Tibial artery (tissue), 4 donors: ENCODE measurements around the gene FKBP10.
A peak's percentile ranks its signal among the peaks of the same experiment; 100 is the strongest.

Source experiments
- DNase-seq, 2 donors: peaks; one replicate each; pipeline ENCODE4 v3.0.0-alpha.2; 2019
- H3K27ac ChIP-seq, 2 donors: fragments of 200-600 bp; sonication (generic) in 1 of 2; 1 replicate in 1 of 2; 2 replicates in 1 of 2; pipeline ENCODE4 v1.5.1; 2018 to 2019; ENCODE audit warnings: mild to moderate bottlenecking in 1 of 2
- H3K27me3 ChIP-seq, 2 donors: fragments of 200-600 bp; sonication (generic) in 1 of 2; one replicate each; pipeline versions ENCODE4 v1.5.1 to v1.6.0; 2016 to 2019
- H3K36me3 ChIP-seq, 3 donors: fragments of 200-600 bp; sonication (generic) in 2 of 3; one replicate each; pipeline ENCODE4 v1.5.1; 2016 to 2019; ENCODE audit warnings: mild to moderate bottlenecking in 2 of 3
- H3K4me1 ChIP-seq, 4 donors: fragments of 200-600 bp; sonication (generic) in 2 of 4; 1 replicate in 3 of 4; 2 replicates in 1 of 4; pipeline ENCODE4 v1.5.1; 2016 to 2019
- H3K4me3 ChIP-seq, 2 donors: fragments of 200-600 bp; sonication (generic) in 1 of 2; 1 replicate in 1 of 2; 2 replicates in 1 of 2; pipeline ENCODE4 v1.5.1; 2018 to 2019; ENCODE audit warnings: mild to moderate bottlenecking in 2 of 2
- H3K9me3 ChIP-seq, 3 donors: fragments of 200-600 bp; sonication (generic) in 1 of 3; one replicate each; pipeline ENCODE4 v1.5.1; 2016 to 2019
- CTCF ChIP-seq, 2 experiments: fragments of 200-600 bp in 1 of 2; fragments of 450-650 bp in 1 of 2; IDR thresholded peaks; one replicate each; pipeline ENCODE4 v1.5.1; 2017 to 2019; ENCODE audit warnings: antibody characterized with exemption in 2 of 2, mild to moderate bottlenecking in 1 of 2, moderate library complexity in 1 of 2
- intact Hi-C: fragments of 100-400 bp; cut with DNase I; formaldehyde crosslinking; loops from one replicate; pipeline ENCODE4 v1.15.0; 2023; ENCODE audit warnings: low total_unique reads

Gene FKBP10

GRCh38 chr17:41785091-41785858, 27.5 kb upstream of the FKBP10 start:
- Histone ChIP-seq H3K27ac (peak overlapping the region; percentile 68 to 72), H3K4me1 (peaks cover 0 to 47% (median 26%) of the 10 kb centered on the region in 4 donors), H3K9me3 (no peaks in the 10 kb centered on the region), H3K27me3 (peaks cover 0 to 44% of the 10 kb centered on the region in 2 donors), H3K4me3 (peak overlapping the region; percentile 61 to 72), H3K36me3 (no peaks in the 10 kb centered on the region)
- no peak for DNase-seq
- intact Hi-C loops, result no loop called here
- TF ChIP-seq CTCF (IDR thresholded peaks at IDR 0.05), result no peak

GRCh38 chr17:41785859-41786226, 27.0 kb upstream of the FKBP10 start:
- intact Hi-C loops, result no loop called here
- Histone ChIP-seq H3K9me3 (no peaks in the 10 kb centered on the region), H3K4me1 (peaks cover 0 to 47% (median 26%) of the 10 kb centered on the region in 4 donors), H3K4me3 (peak overlapping the region; percentile 61 to 72), H3K27me3 (peaks cover 0 to 44% of the 10 kb centered on the region in 2 donors), H3K27ac (peak overlapping the region; percentile 68 to 72), H3K36me3 (no peaks in the 10 kb centered on the region)
- TF ChIP-seq CTCF (IDR thresholded peaks at IDR 0.05), result no peak
- DNase-seq, result no peak

GRCh38 chr17:41786227-41787020, 26.4 kb upstream of the FKBP10 start, which contains the start of gene JUP:
JUP (minus strand) TSS chr17:41786711; CDS start chr17:41771854, 14,857 bp downstream.
- intact Hi-C loops, result no loop called here
- peak within 1 kb of the TSS; percentile 61 to 72 for H3K4me3 ChIP-seq
- H3K27me3 ChIP-seq, result peaks cover 0 to 44% of the 10 kb centered on the region in 2 donors
- DNase-seq, result peak; percentile 99
- H3K27ac ChIP-seq, result peak within 1 kb of the TSS; percentile 68 to 72
- H3K36me3 ChIP-seq, result no peaks in the 10 kb centered on the region
- peak; percentile 15 to 26 for TF ChIP-seq CTCF (IDR thresholded peaks at IDR 0.05)
- H3K4me1 ChIP-seq, result peaks cover 0 to 45% (median 26%) of the 10 kb centered on the region in 4 donors
- H3K9me3 ChIP-seq, result no peaks in the 10 kb centered on the region

- no peak overlapping the region for H3K4me3 ChIP-seq
- TF ChIP-seq CTCF (IDR thresholded peaks at IDR 0.05), result no peak
- intact Hi-C loops, result no loop called here
- no peak overlapping the region for H3K27ac ChIP-seq
- no peak for DNase-seq
- no peaks in the 10 kb centered on the region for H3K9me3 ChIP-seq
- peaks cover 0 to 39% (median 25%) of the 10 kb centered on the region in 4 donors for H3K4me1 ChIP-seq
- H3K27me3 ChIP-seq, result peaks cover 0 to 43% of the 10 kb centered on the region in 2 donors
- no peaks in the 10 kb centered on the region for H3K36me3 ChIP-seq
Measured at GRCh38 chr17:41787021-41787418, 25.8 kb upstream of the FKBP10 start.

GRCh38 chr17:41792845-41793783, 19.7 kb upstream of the FKBP10 start:
- no peak overlapping the region for H3K4me3 ChIP-seq
- H3K27me3 ChIP-seq, result no peaks in the 10 kb centered on the region
- DNase-seq, result no peak
- peak overlapping the region; percentile 24 to 32 for H3K27ac ChIP-seq
- peaks cover 0 to 14% (median 9%) of the 10 kb centered on the region in 4 donors for H3K4me1 ChIP-seq
- H3K9me3 ChIP-seq, result no peaks in the 10 kb centered on the region
- H3K36me3 ChIP-seq, result no peaks in the 10 kb centered on the region
- TF ChIP-seq CTCF (IDR thresholded peaks at IDR 0.05), result no peak
- intact Hi-C loops, result no loop called here
